ENCODE data around the gene HOXD12. TPM values are rescaled to one million over a fixed set of nuclear protein-coding genes. Genes with fewer than 3 reads are reported as not detected.

HOXD12 gene
- total RNA-seq, 4 donors from 2014 or later: not detected

GRCh38 chr2:176072951-176073904 is 26.4 kb upstream of the HOXD12 start:
- intact Hi-C loops (cut with DNase I): no loop called here
- no peak overlapping the region for H3K4me3 ChIP-seq
- H3K9me3 ChIP-seq: no peaks in the 10 kb centered on the region
- 8% methylated on average over 19 of the region's 29 CpGs for WGBS
- TF ChIP-seq EP300 (IDR thresholded peaks at IDR 0.05): no peak
- peaks cover 0 to 100% (median 89%) of the 10 kb centered on the region in 4 donors for H3K27me3 ChIP-seq
- H3K27ac ChIP-seq (replicated peaks in 1 of 4): no peak overlapping the region
- H3K36me3 ChIP-seq: no peaks in the 10 kb centered on the region
- H3K4me1 ChIP-seq: peaks cover 5 to 26% (median 16%) of the 10 kb centered on the region in 4 donors
- no peak for DNase-seq (ENCODE audit: extremely low spot score)

DNA sequence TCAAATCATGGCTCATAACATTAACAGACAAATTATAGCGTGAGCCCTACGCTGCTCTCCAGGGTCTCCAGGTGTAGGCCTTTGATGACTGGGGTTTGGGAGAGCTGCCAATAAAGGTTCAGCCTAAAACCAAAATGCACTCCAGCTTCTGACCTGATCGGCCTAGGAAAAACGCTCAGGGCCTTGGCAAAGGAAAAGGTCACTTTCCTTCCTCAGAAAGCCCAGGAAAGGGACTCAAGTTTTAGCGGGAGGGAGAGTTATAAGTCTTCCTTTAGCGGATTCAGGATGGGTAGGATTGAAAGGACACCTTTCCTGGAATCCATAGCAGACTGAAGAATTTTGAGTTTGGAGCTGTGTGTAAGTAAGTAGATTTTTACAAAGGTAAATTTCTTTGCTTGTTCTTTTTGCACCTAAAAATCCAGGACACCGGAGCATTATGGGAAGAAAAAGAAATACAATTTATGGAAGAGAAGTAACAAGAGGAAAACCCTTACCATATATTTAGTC is 24.6 kb upstream of the HOXD12 start:
- Histone ChIP-seq H3K36me3 (no peaks in the 10 kb centered on the region), H3K9me3 (no peaks in the 10 kb centered on the region), H3K4me1 (peaks cover 9 to 33% (median 20%) of the 10 kb centered on the region in 4 donors), H3K4me3 (no peak overlapping the region), H3K27ac (replicated peaks in 1 of 4) (no peak overlapping the region), H3K27me3 (peaks cover 0 to 100% (median 90%) of the 10 kb centered on the region in 4 donors)
- no peak for DNase-seq (ENCODE audit: extremely low spot score)
- intact Hi-C loops (cut with DNase I): loop anchor here (5.0 kb wide), 1 partner anchor 708 kb away; no protein-coding TSS in a partner anchor
- TF ChIP-seq POLR2AphosphoS5 (IDR thresholded peaks at IDR 0.05) (no peak), CTCF (IDR thresholded peaks at IDR 0.05) (no peak), EP300 (IDR thresholded peaks at IDR 0.05) (no peak), POLR2A (IDR thresholded peaks at IDR 0.05; ENCODE audit: low read depth) (no peak)
- whole genome bisulfite sequencing: 30% methylated on average over 7 of the region's 7 CpGs

DNA sequence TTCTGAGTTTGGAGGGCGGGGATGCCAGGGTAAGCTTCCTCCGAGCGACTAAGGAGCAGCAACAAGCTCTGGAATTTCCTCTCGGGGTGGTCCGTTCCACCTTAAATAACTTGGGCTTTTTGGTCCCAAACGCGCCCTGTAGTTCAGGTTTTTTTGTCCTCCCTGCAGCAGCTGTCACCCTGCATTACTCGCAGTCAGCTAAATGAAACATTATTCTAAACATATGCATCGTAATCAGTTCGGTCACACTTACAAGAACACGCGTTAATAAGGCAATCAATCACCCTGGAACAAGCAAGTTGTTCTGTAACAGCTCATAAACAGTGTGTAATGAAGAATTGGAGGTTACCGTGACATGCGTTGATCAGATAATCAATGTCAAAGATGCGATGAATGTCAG is 24.1 kb upstream of the HOXD12 start:
- Histone ChIP-seq H3K27ac (replicated peaks in 1 of 4) (no peak overlapping the region), H3K36me3 (no peaks in the 10 kb centered on the region), H3K4me1 (peaks cover 10 to 38% (median 25%) of the 10 kb centered on the region in 4 donors), H3K9me3 (no peaks in the 10 kb centered on the region), H3K27me3 (peaks cover 0 to 100% (median 87%) of the 10 kb centered on the region in 4 donors), H3K4me3 (no peak overlapping the region)
- intact Hi-C loops (cut with DNase I): loop anchor here (5.0 kb wide), 1 partner anchor 708 kb away; no protein-coding TSS in a partner anchor
- no peak for DNase-seq (ENCODE audit: extremely low spot score)
- 10% methylated on average over 15 of the region's 15 CpGs for WGBS
- TF ChIP-seq CTCF (IDR thresholded peaks at IDR 0.05) (no peak), EP300 (IDR thresholded peaks at IDR 0.05) (no peak), POLR2A (IDR thresholded peaks at IDR 0.05; ENCODE audit: low read depth) (no peak), POLR2AphosphoS5 (IDR thresholded peaks at IDR 0.05) (no peak)

GRCh38 chr2:176076063-176076462 is 23.5 kb upstream of the HOXD12 start:
- 21% methylated on average over 7 of the region's 7 CpGs for WGBS
- Histone ChIP-seq H3K36me3 (no peaks in the 10 kb centered on the region), H3K9me3 (no peaks in the 10 kb centered on the region), H3K27me3 (peaks cover 0 to 100% (median 88%) of the 10 kb centered on the region in 4 donors), H3K27ac (replicated peaks in 1 of 4) (no peak overlapping the region), H3K4me3 (no peak overlapping the region), H3K4me1 (peaks cover 13 to 44% (median 30%) of the 10 kb centered on the region in 4 donors)
- TF ChIP-seq CTCF (IDR thresholded peaks at IDR 0.05): no peak
- no peak for TF ChIP-seq POLR2A (IDR thresholded peaks at IDR 0.05; ENCODE audit: low read depth)
- no peak for TF ChIP-seq POLR2AphosphoS5 (IDR thresholded peaks at IDR 0.05)
- no peak for TF ChIP-seq EP300 (IDR thresholded peaks at IDR 0.05)
- intact Hi-C loops (cut with DNase I): loop anchor here (5.0 kb wide), 1 partner anchor 709 kb away; no protein-coding TSS in a partner anchor
- DNase-seq (ENCODE audit: extremely low spot score): no peak

DNA sequence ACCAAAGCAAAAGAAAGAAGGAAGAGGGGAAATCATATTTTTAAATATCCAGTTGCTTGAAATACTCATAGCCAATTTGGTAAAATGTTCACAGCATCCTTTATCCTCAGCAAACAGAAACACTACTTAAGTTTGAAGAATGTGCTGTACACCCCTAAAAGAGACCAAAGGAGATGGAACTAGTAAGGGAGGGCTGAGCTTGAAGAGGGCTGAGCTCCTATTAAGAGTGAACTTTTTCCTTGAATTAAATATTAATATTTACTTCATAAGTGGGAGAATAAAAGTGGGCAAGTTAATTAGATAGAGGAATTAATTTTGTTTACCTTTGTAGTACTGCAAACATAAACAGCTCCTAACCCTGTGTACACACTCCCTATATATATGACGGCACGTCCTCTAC is 22.8 kb upstream of the HOXD12 start:
- Histone ChIP-seq H3K9me3 (no peaks in the 10 kb centered on the region), H3K27me3 (peaks cover 0 to 100% (median 88%) of the 10 kb centered on the region in 4 donors), H3K27ac (replicated peaks in 1 of 4) (no peak overlapping the region), H3K4me3 (no peak overlapping the region), H3K36me3 (no peaks in the 10 kb centered on the region), H3K4me1 (peaks cover 13 to 39% (median 29%) of the 10 kb centered on the region in 4 donors)
- 23% methylated on average over 2 of the region's 2 CpGs for WGBS
- intact Hi-C loops (cut with DNase I): loop anchor here (5.0 kb wide), 1 partner anchor 709 kb away; no protein-coding TSS in a partner anchor
- no peak for DNase-seq (ENCODE audit: extremely low spot score)
- no peak for TF ChIP-seq POLR2AphosphoS5 (IDR thresholded peaks at IDR 0.05)
- TF ChIP-seq CTCF (IDR thresholded peaks at IDR 0.05): no peak
- no peak for TF ChIP-seq POLR2A (IDR thresholded peaks at IDR 0.05; ENCODE audit: low read depth)
- TF ChIP-seq EP300 (IDR thresholded peaks at IDR 0.05): no peak

Data from esophagus muscularis mucosa (tissue), 4 donors.